AG04449 (cell line): ENCODE results near the gene LRP11.
"Not testable (repeated sequence)": the region's sequence is repeated elsewhere in the genome, so short reads cannot be mapped to it uniquely, and the experiment has no call there.

Experiments
- CTCF ChIA-PET: fragments of 350-600 bp; formaldehyde crosslinking; extraction: SDS; loops from one replicate; lab custom pipeline; 2021; ENCODE audit warnings: antibody characterized with exemption; lab: Yijun Ruan, JAX
- POLR2A ChIA-PET: fragments of 400-600, 350-600 bp; formaldehyde crosslinking; extraction: SDS; loops from one replicate; lab custom pipeline; 2020; ENCODE audit warnings: antibody characterized with exemption, inconsistent platforms; lab: Yijun Ruan, JAX
- DNase-seq: peaks from one replicate; pipeline ENCODE4 v3.0.0-alpha.2; 2010; ENCODE audit warnings: low read depth, low spot score
- H3K4me3 ChIP-seq: 2 replicates; pipeline ENCODE4 v1.5.1; 2011; ENCODE audit warnings: low read depth, mild to moderate bottlenecking, control low read depth, low read length
- CTCF ChIP-seq: IDR thresholded peaks from one replicate; pipeline ENCODE4 v1.5.1; 2011; ENCODE audit warnings: mild to moderate bottlenecking, moderate library complexity, low read length, control low read depth, inconsistent platforms; ENCODE audit not compliant: insufficient read depth; ENCODE audit errors: missing control alignments

The LRP11 gene

GRCh38 chr6:149909701-149910470 is 45.7 kb upstream of the LRP11 start:
- no peak for DNase-seq
- no peak overlapping the region for H3K4me3 ChIP-seq
- TF ChIP-seq CTCF: no peak
- POLR2A ChIA-PET: no interaction called here
- CTCF ChIA-PET: interaction anchor here (0.8 kb wide), 1 partner anchor 17 kb away, joined by 3 read pairs; no protein-coding TSS in a partner anchor

- CTCF ChIA-PET, H3K4me3 ChIP-seq, POLR2A ChIA-PET, DNase-seq: not testable (repeated sequence)
These were observed 44.3 kb upstream of the LRP11 start for GRCh38 chr6:149908480-149908879.

GRCh38 chr6:149907317-149907716 is 43.2 kb upstream of the LRP11 start:
- no peak overlapping the region for H3K4me3 ChIP-seq
- POLR2A ChIA-PET: no interaction called here
- no peak for DNase-seq
- CTCF ChIA-PET: no interaction called here
- no peak for TF ChIP-seq CTCF

GRCh38 chr6:149906405-149906804 is 42.2 kb upstream of the LRP11 start:
- no peak overlapping the region for H3K4me3 ChIP-seq
- ChIA-PET POLR2A (no interaction called here), CTCF (interaction anchor here (0.9 to 2.1 kb wide), 4 partner anchors 11 to 110 kb away, joined by 3 to 7 read pairs (median 4); no protein-coding TSS in a partner anchor)
- DNase-seq: no peak
- no peak for TF ChIP-seq CTCF

GRCh38 chr6:149905911-149906371 is 41.8 kb upstream of the LRP11 start:
- TF ChIP-seq CTCF: no peak
- ChIA-PET CTCF (interaction anchor here (0.9 to 2.1 kb wide), 7 partner anchors 9 to 111 kb away, joined by 3 to 7 read pairs (median 4); no protein-coding TSS in a partner anchor), POLR2A (no interaction called here)
- no peak overlapping the region for H3K4me3 ChIP-seq
- DNase-seq: no peak

- ChIA-PET POLR2A (no interaction called here), CTCF (interaction anchor here (0.9 to 2.6 kb wide), 9 partner anchors 9 to 111 kb away, joined by 3 to 8 read pairs (median 4); no protein-coding TSS in a partner anchor)
- DNase-seq: no peak
- no peak for TF ChIP-seq CTCF
- no peak overlapping the region for H3K4me3 ChIP-seq
These were observed 41.3 kb upstream of the LRP11 start for GRCh38 chr6:149905371-149905910.
